Sigmoid colon (tissue), 4 donors: ENCODE data around the gene TGM4.

ENCODE experiments used
- CTCF ChIP-seq, 4 experiments: fragments of 450-650 bp in 3 of 4; fragments of 200-600 bp in 1 of 4; IDR thresholded peaks; one replicate each; pipeline ENCODE4 v1.5.1; 2016 to 2019; ENCODE audit warnings: antibody characterized with exemption in 4 of 4, mild to moderate bottlenecking in 3 of 4, moderate library complexity in 2 of 4
- EP300 ChIP-seq, 4 donors: sonication (generic); formaldehyde crosslinking; IDR thresholded peaks; one replicate each; pipeline ENCODE4 v1.6.1; 2017; ENCODE audit warnings: antibody characterized with exemption in 4 of 4
- POLR2A ChIP-seq, 2 donors: fragments of 450-650 bp; IDR thresholded peaks; one replicate each; pipeline ENCODE4 v1.6.1; 2016; ENCODE audit warnings: antibody characterized with exemption in 2 of 2, mild to moderate bottlenecking in 2 of 2, moderate library complexity in 2 of 2
- POLR2AphosphoS5 ChIP-seq, 4 donors: sonication (generic); formaldehyde crosslinking; IDR thresholded peaks; one replicate each; pipeline ENCODE4 v1.6.1; 2017; ENCODE audit warnings: antibody characterized with exemption in 4 of 4

GRCh38 chr3:44948239-44948638 is 73.8 kb downstream of the TGM4 start:
- TF ChIP-seq POLR2AphosphoS5 (IDR thresholded peaks at IDR 0.05) (no peak), CTCF (IDR thresholded peaks at IDR 0.05) (no peak), POLR2A (IDR thresholded peaks at IDR 0.05) (no peak), EP300 (IDR thresholded peaks at IDR 0.05) (no peak)
